A673 (cell line): ENCODE measurements around the gene ARHGAP11A. TPM values are rescaled to one million over a fixed set of nuclear protein-coding genes. Genes with fewer than 3 reads are reported as not detected.

Source experiments
- BruUV-seq: library from RNA; stranded (reverse); fragments of 400-500 nt; replicated peaks from 2 replicates; lab custom pipeline; 2021; lab: Mats Ljungman, UMichigan
- CTCF ChIA-PET: fragments of 300-600 bp; sonication (Branson Sonifier 250); formaldehyde crosslinking; loops from one replicate; lab custom pipeline; 2022; ENCODE audit warnings: antibody characterized with exemption; lab: Charles Lee
- POLR2A ChIA-PET: fragments of 300-600 bp; sonication (Branson Sonifier 250); formaldehyde crosslinking; loops from one replicate; lab custom pipeline; 2022; ENCODE audit warnings: antibody characterized with exemption; ENCODE audit not compliant: low non-redundant PET; lab: Charles Lee
- DNase-seq: peaks from one replicate; pipeline ENCODE4 v3.0.0-alpha.2; 2015; ENCODE audit warnings: low spot score
- H3K27ac ChIP-seq: fragments of 200-600 bp; sonication (generic); 2 replicates; pipeline ENCODE4 v1.5.1; 2016; ENCODE audit warnings: mixed run types, low read depth, mild to moderate bottlenecking, mixed read lengths, antibody characterized with exemption, low read length; ENCODE audit not compliant: poor library complexity, severe bottlenecking
- H3K27me3 ChIP-seq: fragments of 200-600 bp; sonication (generic); replicated peaks from 2 replicates; pipeline ENCODE4 v1.6.1; 2017; ENCODE audit warnings: mixed run types, low read depth, mild to moderate bottlenecking, mixed read lengths, antibody characterized with exemption, low read length; ENCODE audit not compliant: insufficient read depth, poor library complexity
- H3K36me3 ChIP-seq: fragments of 200-600 bp; sonication (generic); 2 replicates; pipeline ENCODE4 v1.6.1; 2016; ENCODE audit warnings: mixed run types, mild to moderate bottlenecking, mixed read lengths, antibody characterized with exemption, low read length; ENCODE audit not compliant: insufficient read depth, poor library complexity, severe bottlenecking
- H3K4me1 ChIP-seq: fragments of 200-600 bp; sonication (generic); 2 replicates; pipeline ENCODE4 v1.6.1; 2017; ENCODE audit warnings: mixed run types, mild to moderate bottlenecking, mixed read lengths, antibody characterized with exemption, low read length; ENCODE audit not compliant: insufficient read depth, poor library complexity, severe bottlenecking
- H3K4me3 ChIP-seq: fragments of 200-600 bp; sonication (generic); 2 replicates; pipeline ENCODE4 v1.5.1; 2016; ENCODE audit warnings: low read depth, mixed run types, mild to moderate bottlenecking, mixed read lengths, low read length; ENCODE audit not compliant: poor library complexity, severe bottlenecking
- H3K9me3 ChIP-seq: fragments of 200-600 bp; sonication (generic); 2 replicates; pipeline ENCODE4 v1.6.1; 2016; ENCODE audit warnings: mixed run types, low read depth, mild to moderate bottlenecking, mixed read lengths, antibody characterized with exemption, low read length; ENCODE audit not compliant: poor library complexity, severe bottlenecking
- EZH2 ChIP-seq: fragments of 200-600 bp; sonication (generic); IDR thresholded peaks from 2 replicates; pipeline ENCODE4 v1.6.1; 2017; ENCODE audit warnings: borderline replicate concordance, low read depth, mild to moderate bottlenecking, mixed read lengths, antibody characterized with exemption, low read length; ENCODE audit not compliant: poor library complexity, severe bottlenecking
- intact Hi-C: fragments of 100-400 bp; cut with micrococcal nuclease; formaldehyde crosslinking; loops from one replicate; pipeline ENCODE4 v1.10.0; 2022; ENCODE audit not compliant: unreplicated experiment
- total RNA-seq: library from RNA; stranded (reverse); gene quantifications from 2 replicates; pipeline ENCODE4 v1.2.3, GENCODE V29; 2021
- TF ChIP-seq, protein P1 (sequence below): fragments of 300-800, 200-600 bp; sonication (generic); conservative IDR thresholded peaks from 2 replicates; pipeline ENCODE4 v1.5.1; 2017; ENCODE audit warnings: low read depth, mild to moderate bottlenecking, antibody characterized with exemption, low read length, moderate library complexity, mixed read lengths

The ARHGAP11A gene
- total RNA-seq, 1 experiment from 2014 or later: 173 TPM

DNA sequence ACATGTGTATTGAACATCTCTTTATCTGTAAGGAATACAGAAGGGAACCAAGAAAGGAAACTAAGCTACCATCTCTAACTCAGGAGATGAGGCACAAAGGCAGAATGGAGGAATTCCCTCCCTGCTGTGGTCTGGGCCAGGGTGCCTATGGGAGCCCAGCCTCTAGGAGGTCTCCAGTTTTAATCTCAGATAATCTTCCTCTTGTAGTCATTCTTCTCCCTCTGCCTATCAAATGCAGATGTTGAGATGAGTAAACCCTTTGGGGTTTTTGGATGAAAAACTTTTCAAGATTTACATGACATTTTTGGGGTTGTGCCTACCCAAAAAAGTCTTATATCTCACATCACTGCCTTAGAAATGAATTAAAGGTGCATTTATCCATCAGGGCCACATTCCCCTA lies 49.5 kb downstream of the ARHGAP11A start:
- Histone ChIP-seq H3K4me3 (no peak overlapping the region), H3K4me1 (no peaks in the 10 kb centered on the region), H3K27ac (no peak overlapping the region), H3K9me3 (no peaks in the 10 kb centered on the region), H3K27me3 (no peaks in the 10 kb centered on the region), H3K36me3 (no peaks in the 10 kb centered on the region)
- ChIA-PET POLR2A (no interaction called here), CTCF (no interaction called here)
- DNase-seq: no peak
- no peak for TF ChIP-seq EZH2
- TF ChIP-seq, protein P1, sequence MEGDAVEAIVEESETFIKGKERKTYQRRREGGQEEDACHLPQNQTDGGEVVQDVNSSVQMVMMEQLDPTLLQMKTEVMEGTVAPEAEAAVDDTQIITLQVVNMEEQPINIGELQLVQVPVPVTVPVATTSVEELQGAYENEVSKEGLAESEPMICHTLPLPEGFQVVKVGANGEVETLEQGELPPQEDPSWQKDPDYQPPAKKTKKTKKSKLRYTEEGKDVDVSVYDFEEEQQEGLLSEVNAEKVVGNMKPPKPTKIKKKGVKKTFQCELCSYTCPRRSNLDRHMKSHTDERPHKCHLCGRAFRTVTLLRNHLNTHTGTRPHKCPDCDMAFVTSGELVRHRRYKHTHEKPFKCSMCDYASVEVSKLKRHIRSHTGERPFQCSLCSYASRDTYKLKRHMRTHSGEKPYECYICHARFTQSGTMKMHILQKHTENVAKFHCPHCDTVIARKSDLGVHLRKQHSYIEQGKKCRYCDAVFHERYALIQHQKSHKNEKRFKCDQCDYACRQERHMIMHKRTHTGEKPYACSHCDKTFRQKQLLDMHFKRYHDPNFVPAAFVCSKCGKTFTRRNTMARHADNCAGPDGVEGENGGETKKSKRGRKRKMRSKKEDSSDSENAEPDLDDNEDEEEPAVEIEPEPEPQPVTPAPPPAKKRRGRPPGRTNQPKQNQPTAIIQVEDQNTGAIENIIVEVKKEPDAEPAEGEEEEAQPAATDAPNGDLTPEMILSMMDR: no peak
- intact Hi-C loops: loop anchor here (5.0 kb wide), 2 partner anchors 273 to 293 kb away; no protein-coding TSS in a partner anchor
- no TSS peak for BruUV-seq

DNA sequence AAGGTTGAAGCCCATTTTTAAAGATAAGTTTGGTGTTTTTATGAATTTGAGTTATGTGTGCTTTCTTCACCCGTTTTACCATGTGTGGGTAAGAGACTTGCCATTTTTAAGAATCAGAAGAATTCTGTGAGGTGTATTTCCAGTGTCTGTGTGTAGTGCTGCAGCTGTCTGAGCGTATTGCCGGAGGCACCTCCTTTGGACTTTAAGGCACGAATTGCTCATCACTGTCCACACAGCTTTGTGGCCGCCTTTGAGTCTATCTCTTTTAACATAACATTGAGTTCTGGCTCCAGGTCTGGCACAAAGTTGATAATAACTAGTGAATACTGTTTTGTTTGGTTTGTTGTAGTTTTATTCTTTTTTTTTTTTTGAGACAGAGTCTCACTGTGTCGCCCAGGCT lies 52.0 kb downstream of the ARHGAP11A start:
- Histone ChIP-seq H3K4me3 (no peak overlapping the region), H3K36me3 (no peaks in the 10 kb centered on the region), H3K27ac (no peak overlapping the region), H3K9me3 (no peaks in the 10 kb centered on the region), H3K4me1 (no peaks in the 10 kb centered on the region), H3K27me3 (no peaks in the 10 kb centered on the region)
- POLR2A ChIA-PET: no interaction called here
- CTCF ChIA-PET: no interaction called here
- BruUV-seq: no TSS peak
- intact Hi-C loops: no loop called here
- DNase-seq: no peak
- TF ChIP-seq, protein P1: no peak
- no peak for TF ChIP-seq EZH2

DNA sequence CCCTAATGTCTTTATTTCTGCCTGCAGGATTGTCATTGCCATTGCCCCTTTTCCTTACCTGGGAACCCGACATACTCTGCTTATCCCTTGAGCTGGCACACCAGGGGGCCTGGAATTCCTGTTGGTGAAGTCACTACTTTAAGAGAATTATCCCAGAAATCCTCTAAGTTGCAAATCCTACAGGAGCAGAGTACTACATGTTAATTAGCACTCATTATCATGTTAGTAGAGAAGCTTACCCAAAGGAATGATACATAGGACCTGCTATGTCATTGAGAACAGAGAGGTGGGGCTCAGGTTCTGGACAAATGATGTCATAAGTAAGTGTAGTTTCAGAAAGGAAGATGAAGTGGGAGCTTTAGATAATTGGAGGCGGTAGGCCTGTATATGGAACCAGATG lies 53.6 kb downstream of the ARHGAP11A start:
- no peak for DNase-seq
- Histone ChIP-seq H3K9me3 (no peaks in the 10 kb centered on the region), H3K36me3 (no peaks in the 10 kb centered on the region), H3K4me3 (no peak overlapping the region), H3K27ac (no peak overlapping the region), H3K4me1 (no peaks in the 10 kb centered on the region), H3K27me3 (no peaks in the 10 kb centered on the region)
- ChIA-PET POLR2A (interaction anchor here (0.6 kb wide), 1 partner anchor 12 kb away, joined by 6 read pairs; no protein-coding TSS in a partner anchor), CTCF (interaction anchor here (0.6 kb wide), 1 partner anchor 462 kb away, joined by 3 read pairs; no protein-coding TSS in a partner anchor)
- BruUV-seq: no TSS peak
- intact Hi-C loops: no loop called here
- TF ChIP-seq, protein P1: no peak
- TF ChIP-seq EZH2: no peak
